ENCODE results near the gene NIPAL4. TPM values are rescaled to one million over a fixed set of nuclear protein-coding genes. Genes with fewer than 3 reads are reported as not detected.

The NIPAL4 gene
- total RNA-seq, 1 experiment from 2014 or later: not detected

- no peak overlapping the region for H3T11ph ChIP-seq (ENCODE audit: low read length)
- H4K91ac ChIP-seq (ENCODE audit: insufficient read length, low read depth, low read length): no peak overlapping the region
- peak; percentile 5 for DNase-seq
- H3K27ac ChIP-seq (ENCODE audit: insufficient read length, low read depth, low read length): no peak overlapping the region
- H2AFZ ChIP-seq (ENCODE audit: low read length): no peak overlapping the region
- no peak overlapping the region for H2BK12ac ChIP-seq (ENCODE audit: insufficient read length, low read depth, low read length)
- Mint-ChIP-seq H3K27me3 (ENCODE audit: low read depth) (peaks cover 43% of the 10 kb centered on the region), H3K9me3 (no peaks in the 10 kb centered on the region), H3K4me1 (peaks cover 15 to 26% of the 10 kb centered on the region in 2 experiments), H3K36me3 (ENCODE audit: insufficient read depth in 1 of 3, low read depth in 3 of 3) (no peaks in the 10 kb centered on the region), H3K4me3 (no peak overlapping the region), H3K27ac (no peak overlapping the region)
- H4K8ac ChIP-seq (replicated peaks; ENCODE audit: insufficient read length, low read depth, low read length): no peak overlapping the region
- H3K56ac ChIP-seq (ENCODE audit: insufficient read length, low read depth, low read length): no peak overlapping the region
- no peak overlapping the region for H2AK5ac ChIP-seq (ENCODE audit: insufficient read length, low read length)
- no peak overlapping the region for H3K4me2 ChIP-seq (ENCODE audit: insufficient read depth, insufficient read length, low read length)
- H2BK15ac ChIP-seq (ENCODE audit: low read depth, low read length): no peak overlapping the region
- no CpG with 5 or more reads among the region's 5 CpGs for WGBS (ENCODE audit: extremely low coverage, insufficient read length, low lambda C conversion rate)
- H3K27me3 ChIP-seq (ENCODE audit: insufficient read depth, low read length): peaks cover 16% of the 10 kb centered on the region
- no peak overlapping the region for H2BK120ac ChIP-seq (ENCODE audit: low read depth, low read length, poor library complexity, severe bottlenecking)
- H2BK5ac ChIP-seq (ENCODE audit: insufficient read length, low read length): no peak overlapping the region
- H4K5ac ChIP-seq (ENCODE audit: insufficient read length, low read depth, low read length): no peak overlapping the region
- peaks cover 3% of the 10 kb centered on the region for H3K23me2 ChIP-seq (ENCODE audit: insufficient read length, low read depth, low read length, poor library complexity, severe bottlenecking)
- no peak overlapping the region for H3K18ac ChIP-seq (ENCODE audit: insufficient read length, low read depth, low read length)
- H2BK20ac ChIP-seq (ENCODE audit: low read depth, low read length, poor library complexity, severe bottlenecking): no peak overlapping the region
- H3K4me1 ChIP-seq (ENCODE audit: insufficient read depth, low read length): no peaks in the 10 kb centered on the region; the same call in 1 of the 2 replicates
- no peaks in the 10 kb centered on the region for H3K79me2 ChIP-seq (ENCODE audit: insufficient read depth, low read length)
- TF ChIP-seq CTCF (conservative IDR thresholded peaks at IDR 0.05): no peak
- H3K4ac ChIP-seq (ENCODE audit: low read depth, low read length): no peak overlapping the region
- no peak overlapping the region for H3K23ac ChIP-seq (ENCODE audit: insufficient read length, low read depth, low read length)
- H3K14ac ChIP-seq (ENCODE audit: insufficient read depth, low read length): no peak overlapping the region
- H3K9ac ChIP-seq (ENCODE audit: extremely low read depth, insufficient read length, low read length): no peak overlapping the region
- H3K9me3 ChIP-seq (ENCODE audit: control insufficient read depth, low read depth, low read length): no peaks in the 10 kb centered on the region
- no peaks in the 10 kb centered on the region for H4K20me1 ChIP-seq (ENCODE audit: control insufficient read depth, insufficient read depth, insufficient read length)
- no peaks in the 10 kb centered on the region for H3K79me1 ChIP-seq (ENCODE audit: insufficient read depth, low read depth, low read length, poor library complexity, severe bottlenecking)
These were observed 2.6 kb upstream of the NIPAL4 start for GRCh38 chr5:157457391-157457790.
